Choroid plexus epithelial cell (primary cell): ENCODE measurements around the gene GARNL3.

Source experiments
- DNase-seq: peaks from one replicate; pipeline ENCODE4 v3.0.0-alpha.2; 2010; ENCODE audit warnings: low read depth
- H3K4me3 ChIP-seq: 2 replicates; pipeline ENCODE4 v1.5.1; 2011; ENCODE audit warnings: low read depth, mild to moderate bottlenecking, control low read depth, low read length, moderate library complexity
- TF ChIP-seq, protein P1 (sequence below): conservative IDR thresholded peaks from 2 replicates; pipeline ENCODE4 v1.5.1; 2011; ENCODE audit warnings: low read depth, mild to moderate bottlenecking, control low read depth, inconsistent platforms, low read length, moderate library complexity

GARNL3 gene

DNA sequence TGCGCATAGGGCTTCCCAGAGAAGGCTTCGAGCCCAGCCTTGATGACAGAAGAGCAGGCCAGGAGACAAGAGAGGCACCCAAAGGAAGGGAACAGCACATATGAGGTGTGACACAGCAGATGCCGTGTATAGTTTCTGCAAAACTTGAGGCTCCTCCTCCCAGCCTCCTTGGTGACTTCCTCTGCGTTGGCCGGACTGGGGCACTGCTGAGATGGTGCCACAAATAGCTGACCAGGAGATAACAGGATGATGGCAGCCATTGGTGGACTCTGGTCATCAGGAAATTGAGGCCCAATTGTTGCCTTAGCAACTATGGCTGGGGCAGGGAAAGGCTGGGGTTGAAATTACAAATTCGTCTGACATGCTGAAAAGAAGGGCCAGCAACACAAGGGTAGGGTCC lies 154.8 kb downstream of the GARNL3 start:
- peak overlapping the region; percentile 49 for H3K4me3 ChIP-seq
- DNase-seq = no peak
- TF ChIP-seq, protein P1, sequence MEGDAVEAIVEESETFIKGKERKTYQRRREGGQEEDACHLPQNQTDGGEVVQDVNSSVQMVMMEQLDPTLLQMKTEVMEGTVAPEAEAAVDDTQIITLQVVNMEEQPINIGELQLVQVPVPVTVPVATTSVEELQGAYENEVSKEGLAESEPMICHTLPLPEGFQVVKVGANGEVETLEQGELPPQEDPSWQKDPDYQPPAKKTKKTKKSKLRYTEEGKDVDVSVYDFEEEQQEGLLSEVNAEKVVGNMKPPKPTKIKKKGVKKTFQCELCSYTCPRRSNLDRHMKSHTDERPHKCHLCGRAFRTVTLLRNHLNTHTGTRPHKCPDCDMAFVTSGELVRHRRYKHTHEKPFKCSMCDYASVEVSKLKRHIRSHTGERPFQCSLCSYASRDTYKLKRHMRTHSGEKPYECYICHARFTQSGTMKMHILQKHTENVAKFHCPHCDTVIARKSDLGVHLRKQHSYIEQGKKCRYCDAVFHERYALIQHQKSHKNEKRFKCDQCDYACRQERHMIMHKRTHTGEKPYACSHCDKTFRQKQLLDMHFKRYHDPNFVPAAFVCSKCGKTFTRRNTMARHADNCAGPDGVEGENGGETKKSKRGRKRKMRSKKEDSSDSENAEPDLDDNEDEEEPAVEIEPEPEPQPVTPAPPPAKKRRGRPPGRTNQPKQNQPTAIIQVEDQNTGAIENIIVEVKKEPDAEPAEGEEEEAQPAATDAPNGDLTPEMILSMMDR = no peak

- TF ChIP-seq, protein P1 = no peak
- H3K4me3 ChIP-seq = no peak overlapping the region
- DNase-seq = no peak
These were observed 156.5 kb downstream of the GARNL3 start for GRCh38 chr9:127421057-127421456.

GRCh38 chr9:127422133-127422782 lies 157.7 kb downstream of the GARNL3 start:
- no peak overlapping the region for H3K4me3 ChIP-seq
- no peak for DNase-seq
- TF ChIP-seq, protein P1 = no peak

GRCh38 chr9:127422787-127423186 lies 158.2 kb downstream of the GARNL3 start:
- H3K4me3 ChIP-seq = peak overlapping the region; percentile 82
- DNase-seq = no peak
- TF ChIP-seq, protein P1 = no peak

GRCh38 chr9:127423476-127423933 lies 158.9 kb downstream of the GARNL3 start:
- no peak for DNase-seq
- H3K4me3 ChIP-seq = peak overlapping the region; percentile 82
- TF ChIP-seq, protein P1 = no peak

DNA sequence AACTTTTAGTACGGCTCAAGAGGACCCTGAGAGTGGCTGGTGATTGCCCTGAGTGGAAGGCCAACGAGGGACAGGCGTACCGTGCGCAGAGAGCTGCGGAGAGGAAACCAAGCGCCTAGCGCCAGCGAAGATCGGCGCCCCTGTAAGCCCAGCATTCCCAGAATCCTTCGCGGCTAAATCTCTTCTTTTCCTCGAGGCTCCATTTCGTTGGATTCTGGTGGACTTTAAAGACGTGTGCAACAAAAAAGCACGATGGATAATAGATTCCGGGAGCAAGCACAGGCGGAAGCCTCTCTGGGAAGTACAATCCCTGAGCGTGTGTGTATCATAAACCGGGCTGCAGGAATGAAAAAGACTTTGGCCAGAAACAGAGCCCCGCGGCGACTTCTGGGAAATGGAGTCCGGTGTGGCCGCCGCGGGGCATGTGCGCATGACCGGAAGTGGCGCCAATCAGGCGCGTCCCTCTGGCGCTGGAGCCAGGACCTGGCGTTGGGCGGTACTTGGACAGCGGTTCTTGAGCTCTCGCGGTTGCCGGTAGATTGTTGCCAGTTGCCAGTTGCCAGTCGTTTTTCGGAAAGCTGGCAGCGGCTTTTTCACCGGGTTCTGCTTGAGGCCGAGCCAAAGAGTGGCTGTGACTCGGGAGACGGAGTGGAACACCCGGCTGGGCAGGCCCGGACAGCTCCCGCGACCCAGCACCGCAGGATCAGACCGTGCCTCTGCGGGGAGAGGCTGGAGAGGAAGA lies 159.5 kb downstream of the GARNL3 start, which contains the start of gene ZNF79:
Gene ZNF79, plus strand, starts transcription at position 449 of the 742 bp plus-strand sequence. CDS start 406 bp downstream, outside the sequence.
- TF ChIP-seq, protein P1 = no peak
- DNase-seq = peak; percentile 95
- H3K4me3 ChIP-seq = peak within 1 kb of the TSS; percentile 82
